ENCODE results near the gene CAPN11.
A peak's percentile ranks its signal among the peaks of the same experiment; 100 is the strongest.
"Not testable (repeated sequence)": the region's sequence is repeated elsewhere in the genome, so short reads cannot be mapped to it uniquely, and the experiment has no call there.

Gene CAPN11

GRCh38 chr6:44228433-44228832 lies 69.8 kb downstream of the CAPN11 start:
- no peak for DNase-seq (ENCODE audit: low read depth)

GRCh38 chr6:44228836-44229235 lies 70.2 kb downstream of the CAPN11 start:
- DNase-seq (ENCODE audit: low read depth): peak; percentile 37

GRCh38 chr6:44229376-44230033 lies 70.9 kb downstream of the CAPN11 start:
- DNase-seq (ENCODE audit: low read depth): peak; percentile 44

DNA sequence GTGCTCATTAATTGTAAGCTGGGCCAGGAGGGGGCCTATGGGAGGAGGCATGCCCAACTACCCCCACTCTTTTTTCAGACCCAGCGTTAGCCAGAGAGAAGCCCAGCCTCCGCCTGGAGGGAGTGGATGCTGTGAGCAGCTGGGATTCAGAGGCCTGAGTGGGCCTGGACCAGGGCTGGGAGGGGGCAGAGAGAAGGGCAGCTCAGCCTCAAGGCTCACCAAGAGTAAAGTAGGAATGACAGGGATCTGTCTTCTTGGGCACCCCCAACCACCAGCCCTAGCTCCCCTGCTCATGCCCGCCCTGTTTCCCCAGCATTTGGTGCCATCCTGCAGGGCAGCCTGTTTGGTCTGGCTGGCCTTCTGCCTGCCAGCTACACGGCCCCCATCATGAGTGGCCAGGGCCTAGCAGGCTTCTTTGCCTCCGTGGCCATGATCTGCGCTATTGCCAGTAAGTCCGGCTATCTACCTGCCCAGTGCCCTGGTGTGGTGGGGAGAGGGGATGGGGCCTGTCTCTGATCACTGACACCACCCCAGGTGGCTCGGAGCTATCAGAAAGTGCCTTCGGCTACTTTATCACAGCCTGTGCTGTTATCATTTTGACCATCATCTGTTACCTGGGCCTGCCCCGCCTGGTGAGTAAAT lies 71.5 kb downstream of the CAPN11 start:
- no peak for DNase-seq (ENCODE audit: low read depth)

DNA sequence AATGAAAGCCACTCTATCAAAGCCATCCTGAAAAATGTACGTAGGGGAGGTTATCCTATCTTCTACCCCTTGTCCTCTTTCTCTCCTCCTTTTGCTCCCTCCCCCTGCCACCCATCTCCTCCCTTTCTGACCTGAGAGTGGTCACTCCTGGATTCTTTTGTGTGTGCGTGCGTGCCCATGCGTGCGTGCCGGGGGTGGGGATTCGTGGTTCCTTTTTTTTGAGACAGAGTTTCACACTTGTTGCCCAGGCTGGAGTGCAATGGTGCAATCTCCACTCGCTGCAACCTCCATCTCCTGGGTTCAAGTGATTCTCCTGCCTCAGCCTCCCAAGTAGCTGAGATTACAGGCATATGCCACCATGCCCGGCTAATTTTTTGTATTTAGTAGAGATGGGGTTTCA lies 72.8 kb downstream of the CAPN11 start:
- not testable (repeated sequence) for DNase-seq (ENCODE audit: low read depth)

DNA sequence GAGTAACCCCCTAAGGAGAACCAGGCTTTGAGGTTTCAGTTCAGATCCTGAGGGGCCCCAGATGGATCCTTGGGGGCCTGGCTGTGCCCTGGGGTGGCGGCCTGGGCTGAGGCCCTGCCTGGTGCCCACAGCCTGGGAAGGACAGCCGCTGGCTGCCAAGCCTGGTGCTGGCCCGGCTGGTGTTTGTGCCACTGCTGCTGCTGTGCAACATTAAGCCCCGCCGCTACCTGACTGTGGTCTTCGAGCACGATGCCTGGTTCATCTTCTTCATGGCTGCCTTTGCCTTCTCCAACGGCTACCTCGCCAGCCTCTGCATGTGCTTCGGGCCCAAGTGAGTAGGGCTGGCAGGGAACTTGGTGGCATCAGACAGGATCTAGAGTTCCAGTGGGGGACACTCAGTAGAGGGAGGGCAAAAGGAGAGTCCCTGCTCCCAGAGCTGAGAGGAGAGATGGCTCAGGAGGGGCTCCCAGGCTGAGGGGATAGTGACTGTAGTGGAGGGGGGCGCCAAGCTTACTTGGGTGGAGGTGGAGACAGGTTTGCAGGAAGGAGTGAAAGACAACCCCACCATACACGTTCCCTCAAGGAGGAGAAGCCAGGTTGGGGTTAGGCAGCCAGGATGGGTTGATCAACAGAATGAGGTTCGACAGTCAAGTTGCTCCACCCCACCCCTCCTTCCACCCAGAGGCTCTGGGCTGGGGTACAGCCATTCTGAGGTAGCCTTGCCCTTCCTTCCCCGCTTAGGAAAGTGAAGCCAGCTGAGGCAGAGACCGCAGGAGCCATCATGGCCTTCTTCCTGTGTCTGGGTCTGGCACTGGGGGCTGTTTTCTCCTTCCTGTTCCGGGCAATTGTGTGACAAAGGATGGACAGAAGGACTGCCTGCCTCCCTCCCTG lies 74.3 kb downstream of the CAPN11 start:
- DNase-seq (ENCODE audit: low read depth): no peak

- DNase-seq (ENCODE audit: low read depth): no peak
Observed at GRCh38 chr6:44233567-44234100, 75.0 kb downstream of the CAPN11 start.

Measured in fibroblast of gingiva (primary cell).